Ishikawa (cell line): ENCODE measurements around the gene ABCC11.

Source experiments
- CREB1 ChIP-seq: IDR thresholded peaks from 2 replicates; pipeline ENCODE4 v1.6.1; 2012; ENCODE audit warnings: low read depth
- EGR1 ChIP-seq: IDR thresholded peaks from 2 replicates; pipeline ENCODE4 v1.6.1; 2012
- EP300 ChIP-seq: IDR thresholded peaks from 2 replicates; pipeline ENCODE4 v1.6.1; 2012; ENCODE audit warnings: borderline replicate concordance
- RAD21 ChIP-seq: IDR thresholded peaks from 2 replicates; pipeline ENCODE4 v1.6.1; 2012; ENCODE audit warnings: low read depth
- TCF12 ChIP-seq: IDR thresholded peaks from 2 replicates; pipeline ENCODE4 v1.6.1; 2012; ENCODE audit warnings: low read depth
- TF ChIP-seq, protein P1 (sequence below): IDR thresholded peaks from 2 replicates; pipeline ENCODE4 v1.6.1; 2012
- TF ChIP-seq, protein P2 (sequence below): IDR thresholded peaks from 2 replicates; pipeline ENCODE4 v1.6.1; 2012; ENCODE audit warnings: low read depth, mild to moderate bottlenecking

DNA sequence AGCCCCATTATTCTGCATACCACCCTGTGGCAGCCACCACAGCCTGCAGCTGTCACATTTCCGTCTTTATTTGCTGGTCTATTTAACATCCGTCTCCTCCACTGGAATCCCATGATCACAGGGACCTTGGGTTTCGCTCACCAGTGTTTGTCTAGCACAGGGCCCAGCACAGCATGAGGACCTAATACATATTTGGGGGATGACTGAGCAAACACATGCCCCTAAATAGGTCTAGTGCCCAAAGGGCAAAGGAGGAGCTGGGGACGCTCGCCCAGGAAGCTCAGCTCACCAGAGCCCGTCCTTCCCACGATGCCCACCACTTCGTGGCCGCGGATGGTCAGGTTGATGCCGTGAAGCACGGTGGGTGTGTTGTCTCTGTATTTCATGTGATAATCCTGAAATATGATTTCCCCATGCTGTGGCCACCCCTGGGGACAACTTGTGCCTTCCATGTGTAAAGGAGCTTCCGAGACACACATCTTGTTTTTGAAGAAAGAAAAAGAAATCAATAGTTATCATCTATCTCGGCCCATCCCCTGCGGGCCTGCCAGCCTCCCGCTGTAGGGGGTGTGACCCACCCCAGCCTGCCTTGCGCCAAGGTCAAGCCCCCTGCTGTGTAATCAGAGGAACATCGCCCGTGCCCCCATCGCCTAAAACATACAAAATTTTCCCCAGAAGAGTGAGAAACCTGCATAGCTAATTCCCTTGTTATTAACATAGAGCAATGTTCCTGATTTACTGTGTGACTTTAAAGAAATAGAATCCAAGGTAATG is 70.5 kb downstream of the ABCC11 start:
- TF ChIP-seq, protein P1, sequence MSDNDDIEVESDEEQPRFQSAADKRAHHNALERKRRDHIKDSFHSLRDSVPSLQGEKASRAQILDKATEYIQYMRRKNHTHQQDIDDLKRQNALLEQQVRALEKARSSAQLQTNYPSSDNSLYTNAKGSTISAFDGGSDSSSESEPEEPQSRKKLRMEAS, result no peak
- TF ChIP-seq EP300 (no peak), CREB1 (no peak), EGR1 (no peak), RAD21 (no peak), TCF12 (no peak)
- TF ChIP-seq, protein P2, sequence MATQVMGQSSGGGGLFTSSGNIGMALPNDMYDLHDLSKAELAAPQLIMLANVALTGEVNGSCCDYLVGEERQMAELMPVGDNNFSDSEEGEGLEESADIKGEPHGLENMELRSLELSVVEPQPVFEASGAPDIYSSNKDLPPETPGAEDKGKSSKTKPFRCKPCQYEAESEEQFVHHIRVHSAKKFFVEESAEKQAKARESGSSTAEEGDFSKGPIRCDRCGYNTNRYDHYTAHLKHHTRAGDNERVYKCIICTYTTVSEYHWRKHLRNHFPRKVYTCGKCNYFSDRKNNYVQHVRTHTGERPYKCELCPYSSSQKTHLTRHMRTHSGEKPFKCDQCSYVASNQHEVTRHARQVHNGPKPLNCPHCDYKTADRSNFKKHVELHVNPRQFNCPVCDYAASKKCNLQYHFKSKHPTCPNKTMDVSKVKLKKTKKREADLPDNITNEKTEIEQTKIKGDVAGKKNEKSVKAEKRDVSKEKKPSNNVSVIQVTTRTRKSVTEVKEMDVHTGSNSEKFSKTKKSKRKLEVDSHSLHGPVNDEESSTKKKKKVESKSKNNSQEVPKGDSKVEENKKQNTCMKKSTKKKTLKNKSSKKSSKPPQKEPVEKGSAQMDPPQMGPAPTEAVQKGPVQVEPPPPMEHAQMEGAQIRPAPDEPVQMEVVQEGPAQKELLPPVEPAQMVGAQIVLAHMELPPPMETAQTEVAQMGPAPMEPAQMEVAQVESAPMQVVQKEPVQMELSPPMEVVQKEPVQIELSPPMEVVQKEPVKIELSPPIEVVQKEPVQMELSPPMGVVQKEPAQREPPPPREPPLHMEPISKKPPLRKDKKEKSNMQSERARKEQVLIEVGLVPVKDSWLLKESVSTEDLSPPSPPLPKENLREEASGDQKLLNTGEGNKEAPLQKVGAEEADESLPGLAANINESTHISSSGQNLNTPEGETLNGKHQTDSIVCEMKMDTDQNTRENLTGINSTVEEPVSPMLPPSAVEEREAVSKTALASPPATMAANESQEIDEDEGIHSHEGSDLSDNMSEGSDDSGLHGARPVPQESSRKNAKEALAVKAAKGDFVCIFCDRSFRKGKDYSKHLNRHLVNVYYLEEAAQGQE, result no peak
